Tibial nerve (tissue), 3 donors: Measurements from ENCODE around the gene ERBB4.

ENCODE experiments used
- CTCF ChIP-seq, 5 experiments: fragments of 200-600 bp in 3 of 5; fragments of 450-650 bp in 2 of 5; sonication (generic) in 3 of 5; IDR thresholded peaks; one replicate each; pipeline ENCODE4 v1.5.1; 2016 to 2019; ENCODE audit warnings: antibody characterized with exemption in 5 of 5, mild to moderate bottlenecking in 3 of 5, moderate library complexity in 2 of 5
- POLR2A ChIP-seq, 2 donors: fragments of 450-650 bp; IDR thresholded peaks; one replicate each; pipeline ENCODE4 v1.6.1; 2017; ENCODE audit warnings: antibody characterized with exemption in 2 of 2, mild to moderate bottlenecking in 2 of 2, moderate library complexity in 2 of 2

- TF ChIP-seq CTCF (IDR thresholded peaks at IDR 0.05) = no peak
- TF ChIP-seq POLR2A (IDR thresholded peaks at IDR 0.05) = no peak
Observed at GRCh38 chr2:211401328-211401727, 1137.3 kb downstream of the ERBB4 start.
